NCI-H345 treated with DMSO at 0.1 percent for 48 hours (cell line): ENCODE measurements around the gene RAX2.
"Not testable (repeated sequence)": the region's sequence is repeated elsewhere in the genome, so short reads cannot be mapped to it uniquely, and the experiment has no call there.

Experiments
- DNase-seq: peaks from one replicate; lab custom pipeline; 2025; ENCODE audit not compliant: unreplicated experiment; lab: John Stamatoyannopoulos, UW

The RAX2 gene

DNA sequence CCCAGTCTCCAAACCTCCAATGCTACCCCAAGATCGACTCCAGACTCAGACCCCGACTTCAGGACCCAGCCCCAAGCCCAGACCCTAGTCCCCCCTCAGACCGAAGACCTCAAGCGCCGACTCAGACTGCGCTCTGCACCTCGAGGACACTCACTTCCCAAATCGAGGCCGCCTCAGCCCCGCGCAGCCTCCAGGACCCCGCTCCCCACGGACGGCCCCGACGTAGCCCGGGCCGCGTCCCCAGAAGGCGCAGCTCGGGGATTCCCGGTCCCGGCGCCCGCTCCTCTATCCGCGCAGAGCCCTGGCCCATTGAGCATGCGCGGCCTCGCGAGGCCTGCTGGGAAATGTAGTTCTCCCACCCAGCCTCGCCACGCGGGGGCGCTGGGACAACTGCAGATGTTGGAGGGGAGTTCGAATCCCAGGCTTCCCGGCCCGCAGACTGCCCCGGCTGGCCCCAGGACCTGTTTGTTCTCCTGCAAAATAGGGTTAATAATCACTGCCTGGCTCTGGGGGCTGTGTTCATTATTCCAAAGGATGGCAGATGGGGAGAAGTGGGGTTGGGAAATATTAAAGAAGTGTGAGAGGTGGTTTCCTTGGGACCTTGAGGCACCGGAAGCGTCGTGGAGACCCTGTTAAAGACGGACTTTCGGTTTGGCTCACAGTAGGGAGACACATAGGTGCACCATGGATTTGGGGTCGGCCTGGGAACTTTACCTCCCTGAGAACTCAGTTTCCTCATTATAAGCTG lies 10.5 kb downstream of the RAX2 start, which contains the start of gene APBA3:
TSS of gene APBA3 (minus strand) at position 311 of the 748 bp plus-strand sequence. CDS start 1,428 bp downstream, outside the sequence.
- peak; percentile 94 for DNase-seq

DNA sequence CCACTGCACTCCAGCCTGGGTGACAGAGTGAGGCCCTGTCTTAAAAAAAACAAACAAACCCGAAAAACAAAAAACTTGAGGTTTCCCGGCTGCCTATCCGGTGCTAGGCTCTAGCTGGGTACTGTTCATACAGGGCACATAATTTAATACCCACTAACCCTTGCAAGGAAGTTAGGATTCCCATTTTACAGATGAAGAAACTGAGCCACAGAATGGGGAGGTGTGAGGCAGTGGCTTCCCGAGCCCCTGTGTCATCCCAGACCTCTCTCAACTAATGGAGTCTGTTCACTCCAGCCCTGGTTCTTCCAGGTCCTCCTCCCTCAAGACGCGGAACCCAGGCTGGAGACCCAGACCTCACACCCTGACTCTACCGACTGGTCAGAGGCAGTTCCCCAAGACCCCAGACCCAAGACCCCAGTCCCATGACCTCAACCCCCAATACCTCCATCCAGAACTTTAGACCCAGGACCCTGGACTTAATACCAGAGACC lies 11.1 kb downstream of the RAX2 start:
- no peak for DNase-seq

DNA sequence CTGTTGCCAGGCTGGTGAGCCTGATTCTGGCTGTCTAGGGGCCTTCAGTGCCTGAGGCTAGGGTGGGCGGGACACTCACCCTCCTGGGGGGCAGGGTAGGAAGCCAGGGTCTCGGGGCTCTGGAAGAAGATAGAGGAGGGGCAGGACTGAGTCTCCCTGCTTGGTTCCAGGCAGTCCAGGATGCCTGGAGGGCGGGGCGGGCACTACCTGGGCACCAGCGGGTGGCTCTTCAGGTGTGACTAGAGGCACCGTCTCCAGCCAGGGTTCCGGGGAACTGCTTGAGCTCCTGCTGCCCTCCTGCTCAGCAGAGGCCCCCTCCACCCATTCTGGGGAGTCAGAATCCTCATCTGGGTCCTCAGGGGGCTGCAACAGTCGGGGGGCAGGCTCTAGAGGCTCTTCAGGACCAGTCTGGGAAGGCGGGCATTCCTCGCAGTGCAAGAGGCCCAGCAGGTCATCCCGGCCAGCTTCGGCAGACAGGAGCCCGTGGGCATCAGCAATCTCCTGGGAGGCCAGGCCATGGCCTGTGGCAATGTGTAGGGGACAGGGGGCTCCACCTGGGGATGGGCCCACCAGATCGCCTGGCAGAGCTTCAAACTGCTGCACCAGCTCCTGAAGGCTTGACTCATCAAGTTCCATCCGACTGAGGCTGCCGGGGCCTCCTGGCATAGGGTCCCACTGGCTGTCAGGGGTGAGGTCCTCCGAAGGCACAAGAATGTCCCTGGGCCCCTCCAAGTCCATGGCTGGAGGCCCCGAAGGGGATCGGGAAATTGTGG lies 12.4 kb downstream of the RAX2 start:
- no peak for DNase-seq

DNA sequence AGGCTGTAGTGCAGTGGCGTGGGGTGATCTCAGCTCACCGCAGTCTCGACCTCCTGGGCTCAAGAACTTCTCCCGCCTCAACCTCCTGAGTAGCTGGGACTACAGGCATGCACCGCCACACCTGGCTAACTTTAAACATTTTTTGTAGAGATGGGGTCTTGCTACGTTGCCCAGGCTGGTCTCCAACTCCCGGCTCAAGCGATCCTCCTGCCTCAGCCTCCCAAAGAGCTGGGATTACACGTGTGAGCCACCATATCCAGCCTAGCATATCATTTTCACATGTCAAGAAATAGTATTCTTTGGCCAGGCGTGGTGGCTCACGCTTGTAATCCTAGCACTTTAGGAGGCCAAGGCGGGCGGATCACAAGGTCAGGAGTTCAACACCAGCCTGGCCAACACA lies 13.7 kb downstream of the RAX2 start:
- not testable (repeated sequence) for DNase-seq

DNA sequence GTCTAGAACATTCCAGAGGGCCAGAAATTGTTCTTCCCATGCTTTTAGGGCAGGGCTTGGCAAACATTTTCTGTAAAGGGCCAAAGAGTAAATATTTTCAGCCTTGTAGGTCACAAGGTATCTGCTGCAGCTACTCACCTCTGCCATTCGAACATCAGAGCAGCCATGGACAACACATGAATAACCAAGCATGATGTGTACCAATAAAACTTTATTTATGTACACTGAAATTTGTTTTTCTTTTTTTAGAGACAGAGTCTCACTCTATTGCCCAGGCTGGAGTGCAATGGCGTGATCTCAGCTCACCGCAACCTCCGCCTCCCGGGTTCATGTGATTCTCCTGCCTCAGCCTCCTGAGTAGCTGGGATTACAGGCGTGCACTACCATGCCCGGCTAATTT lies 14.3 kb downstream of the RAX2 start:
- not testable (repeated sequence) for DNase-seq

DNA sequence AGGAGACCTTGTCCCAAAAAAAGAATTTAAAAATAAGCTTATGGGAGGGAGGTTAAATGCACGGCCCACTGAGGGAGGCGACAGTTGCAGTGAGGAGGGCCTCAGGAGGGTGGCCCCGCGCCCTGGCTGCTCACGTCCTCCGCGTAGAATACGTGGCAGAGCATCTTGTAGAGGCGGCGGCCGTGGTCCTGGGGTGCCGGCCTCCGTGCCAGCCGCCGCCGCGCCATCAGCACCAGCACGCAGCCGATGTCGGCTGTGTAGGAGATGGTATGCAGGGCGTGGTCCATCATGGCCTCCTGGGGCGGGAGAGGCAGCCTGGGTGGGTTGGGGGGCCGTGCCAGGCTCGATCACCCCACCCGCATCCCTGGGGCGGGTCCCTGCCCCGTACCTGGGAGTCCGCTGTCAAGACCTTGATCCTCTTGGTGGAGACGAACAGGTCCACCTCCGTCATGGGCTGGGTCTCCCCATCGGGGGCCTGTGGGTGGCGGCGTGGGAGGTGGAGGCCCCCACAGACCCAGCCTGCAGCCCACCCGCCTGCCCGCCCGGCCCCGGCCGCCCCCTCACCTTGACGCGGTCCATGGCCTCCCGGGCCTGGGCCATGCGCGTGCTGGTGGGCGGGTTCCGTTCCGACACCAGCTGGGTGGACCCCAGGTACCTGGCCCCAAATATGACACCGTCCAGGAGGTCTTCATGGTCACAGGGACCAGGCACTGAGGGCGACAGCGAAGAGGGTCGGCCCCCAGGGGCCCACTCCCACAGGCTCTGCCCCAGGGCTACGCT lies 18.2 kb downstream of the RAX2 start:
- DNase-seq, result no peak

DNA sequence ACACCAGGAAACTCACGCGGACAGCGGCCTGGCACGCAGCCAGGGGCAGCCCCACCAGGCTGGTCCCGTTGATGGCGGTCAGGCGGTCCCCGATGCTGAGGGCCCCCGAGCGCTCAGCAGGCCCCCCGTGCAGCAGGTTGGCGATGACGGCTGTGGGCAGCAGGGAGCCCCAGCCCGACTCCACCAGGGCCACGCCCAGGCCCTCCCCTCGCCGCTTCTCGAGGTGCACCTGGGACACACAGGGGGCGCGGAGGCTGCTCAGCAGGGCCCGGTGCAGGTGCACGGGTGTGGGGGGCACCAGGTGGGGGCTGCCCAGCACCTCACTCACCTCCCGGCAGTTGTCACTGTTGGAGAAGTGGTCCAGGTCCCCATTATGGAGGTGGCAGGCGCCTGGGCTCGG lies 19.5 kb downstream of the RAX2 start:
- DNase-seq, result no peak

DNA sequence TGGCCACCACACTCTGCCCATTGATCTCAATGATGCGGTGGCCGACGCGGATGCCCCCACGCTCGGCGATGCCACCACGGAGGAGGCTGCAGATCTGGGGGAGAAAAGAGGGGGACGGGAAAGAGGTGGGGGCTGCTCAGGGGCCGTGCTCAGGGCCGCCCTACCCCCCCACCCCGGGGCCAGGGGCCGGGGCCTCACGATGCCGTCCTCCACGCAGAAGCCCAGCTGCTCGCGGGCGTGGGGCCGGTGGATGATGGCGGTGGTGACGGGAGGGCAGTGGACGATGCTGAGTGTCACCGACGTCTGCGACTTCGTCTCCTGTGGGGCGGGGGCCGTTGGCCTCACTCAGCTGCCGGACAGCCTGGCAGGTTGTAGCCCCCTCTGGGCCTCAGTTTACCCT lies 20.8 kb downstream of the RAX2 start:
- no peak for DNase-seq

DNA sequence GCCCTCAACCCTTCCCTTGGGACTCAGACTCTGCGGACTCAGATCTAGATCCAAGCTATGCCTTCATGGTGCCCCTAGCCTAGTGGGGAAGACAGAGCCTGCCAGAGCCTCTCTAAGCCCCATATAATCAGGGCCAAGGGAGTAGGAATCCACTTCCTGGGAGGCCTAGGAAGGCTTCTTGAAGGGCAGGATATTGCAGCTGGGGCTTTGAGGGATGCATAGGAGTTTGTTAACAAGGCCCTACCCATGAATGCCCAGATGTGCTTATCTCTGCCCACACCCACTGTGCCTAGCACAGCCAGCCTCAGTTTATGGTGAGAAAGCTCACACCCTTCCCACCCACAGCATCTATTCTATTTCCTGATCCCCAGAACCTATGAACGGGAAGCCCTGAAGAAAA lies 21.8 kb downstream of the RAX2 start:
- no peak for DNase-seq

DNA sequence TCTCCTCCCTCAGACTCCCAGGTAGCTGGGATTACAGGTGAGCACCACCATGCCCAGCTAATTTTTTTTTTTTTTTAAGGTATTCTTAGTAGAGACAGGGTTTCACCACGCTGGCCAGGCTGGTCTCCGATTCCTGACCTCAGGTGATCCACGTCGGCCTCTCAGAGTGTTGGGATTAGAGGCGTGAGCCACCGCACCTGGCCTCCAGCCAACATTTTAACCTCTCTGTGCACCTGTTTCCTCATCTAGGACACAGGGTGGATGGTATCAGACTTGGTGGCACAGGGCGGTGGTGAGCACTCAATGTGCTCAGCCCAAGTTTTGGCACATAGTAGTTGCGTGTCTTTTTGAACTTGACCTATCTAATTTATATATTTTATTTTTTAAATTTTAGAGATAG lies 23.1 kb downstream of the RAX2 start:
- no peak for DNase-seq

DNA sequence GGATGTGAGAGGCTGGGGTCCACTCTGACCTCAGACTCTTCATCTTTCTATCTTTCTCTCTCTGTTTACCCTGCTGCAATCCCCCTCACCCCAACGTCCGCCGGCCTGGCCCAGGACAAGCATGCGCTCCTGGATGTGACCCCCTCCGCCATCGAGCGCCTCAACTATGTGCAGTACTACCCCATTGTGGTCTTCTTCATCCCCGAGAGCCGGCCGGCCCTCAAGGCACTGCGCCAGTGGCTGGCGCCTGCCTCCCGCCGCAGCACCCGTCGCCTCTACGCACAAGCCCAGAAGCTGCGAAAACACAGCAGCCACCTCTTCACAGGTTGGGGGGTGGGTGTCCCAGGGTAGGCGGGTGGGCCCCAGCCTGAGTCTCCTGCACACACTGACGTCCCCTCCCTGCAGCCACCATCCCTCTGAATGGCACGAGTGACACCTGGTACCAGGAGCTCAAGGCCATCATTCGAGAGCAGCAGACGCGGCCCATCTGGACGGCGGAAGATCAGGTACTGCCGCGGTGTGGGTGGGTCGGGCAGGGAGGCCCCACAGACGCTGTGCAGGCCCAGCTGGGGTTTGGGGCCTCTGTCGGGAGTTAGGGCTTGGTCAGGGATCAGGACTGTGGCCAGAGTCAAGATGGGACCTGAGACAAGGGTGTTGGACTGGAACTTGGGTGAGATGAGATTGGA lies 25.5 kb downstream of the RAX2 start:
- no peak for DNase-seq

DNA sequence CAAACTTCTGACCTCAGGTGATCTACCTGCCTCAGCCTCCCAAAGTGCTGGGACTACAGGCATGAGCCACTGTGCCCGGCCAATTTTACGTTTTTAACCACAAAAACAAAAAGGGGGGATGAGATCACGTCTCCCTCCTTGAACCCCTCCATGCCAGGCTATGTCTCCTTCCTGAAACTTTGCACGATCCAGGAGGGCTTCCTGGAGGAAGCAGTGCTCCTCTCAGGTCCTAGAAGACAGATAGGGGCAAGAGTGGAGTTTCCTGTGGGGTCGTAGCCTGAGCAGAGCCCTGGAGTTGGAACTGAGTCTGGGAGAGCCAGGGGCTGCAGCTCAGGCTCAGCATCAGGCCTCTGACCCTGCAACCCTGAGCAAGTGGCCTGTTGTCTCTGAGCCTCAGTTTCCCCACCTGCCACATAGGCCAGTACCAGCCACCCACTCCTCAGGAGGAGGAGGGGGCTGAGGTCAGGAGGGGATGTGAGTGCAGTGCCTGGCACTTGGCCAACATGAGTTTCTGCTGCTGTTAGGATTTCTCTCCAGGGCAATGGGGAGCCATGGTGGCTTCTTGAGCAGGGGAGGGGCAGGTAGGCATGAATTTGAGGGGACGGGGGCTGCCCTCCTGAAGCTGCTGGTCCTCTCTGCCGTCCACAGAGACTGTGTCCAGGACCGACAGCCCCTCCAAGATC lies 26.5 kb downstream of the RAX2 start:
- DNase-seq, result no peak

DNA sequence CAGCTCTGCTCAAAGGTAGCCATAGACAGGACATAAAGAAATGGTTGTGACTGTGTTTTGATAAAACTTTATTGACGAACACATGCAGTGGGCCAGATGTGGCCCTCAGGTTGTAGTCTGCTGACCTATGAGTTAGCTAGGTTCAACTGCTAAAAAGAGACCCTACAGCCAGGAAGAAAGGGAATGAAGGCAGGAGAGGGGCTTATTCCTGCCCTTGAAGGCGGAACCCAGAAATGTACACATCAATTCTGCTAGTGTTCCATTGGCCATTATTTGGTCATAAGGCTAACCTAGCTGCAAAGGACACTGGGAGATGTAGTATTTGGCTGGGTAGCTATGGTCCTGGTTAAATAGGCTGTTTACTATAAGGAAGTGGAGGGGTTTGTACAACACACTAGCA lies 28.5 kb downstream of the RAX2 start:
- DNase-seq, result no peak

DNA sequence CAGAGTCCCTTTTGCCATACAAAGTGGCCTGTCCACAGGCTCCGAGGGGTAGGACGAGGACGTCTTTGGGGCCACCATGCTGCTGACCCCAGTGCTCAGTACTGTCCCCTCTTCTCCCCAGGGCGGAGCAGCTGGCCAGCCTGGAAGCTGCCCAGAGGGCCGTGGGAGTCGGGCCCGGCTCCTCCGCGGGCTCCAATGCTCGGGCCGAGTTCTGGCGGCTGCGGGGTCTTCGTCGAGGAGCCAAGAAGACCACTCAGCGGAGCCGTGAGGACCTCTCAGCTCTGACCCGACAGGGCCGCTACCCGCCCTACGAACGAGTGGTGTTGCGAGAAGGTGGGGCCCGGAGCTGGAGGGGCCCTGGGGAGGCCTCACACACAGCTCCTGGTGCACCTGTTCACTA lies 31.6 kb downstream of the RAX2 start:
- no peak for DNase-seq

DNA sequence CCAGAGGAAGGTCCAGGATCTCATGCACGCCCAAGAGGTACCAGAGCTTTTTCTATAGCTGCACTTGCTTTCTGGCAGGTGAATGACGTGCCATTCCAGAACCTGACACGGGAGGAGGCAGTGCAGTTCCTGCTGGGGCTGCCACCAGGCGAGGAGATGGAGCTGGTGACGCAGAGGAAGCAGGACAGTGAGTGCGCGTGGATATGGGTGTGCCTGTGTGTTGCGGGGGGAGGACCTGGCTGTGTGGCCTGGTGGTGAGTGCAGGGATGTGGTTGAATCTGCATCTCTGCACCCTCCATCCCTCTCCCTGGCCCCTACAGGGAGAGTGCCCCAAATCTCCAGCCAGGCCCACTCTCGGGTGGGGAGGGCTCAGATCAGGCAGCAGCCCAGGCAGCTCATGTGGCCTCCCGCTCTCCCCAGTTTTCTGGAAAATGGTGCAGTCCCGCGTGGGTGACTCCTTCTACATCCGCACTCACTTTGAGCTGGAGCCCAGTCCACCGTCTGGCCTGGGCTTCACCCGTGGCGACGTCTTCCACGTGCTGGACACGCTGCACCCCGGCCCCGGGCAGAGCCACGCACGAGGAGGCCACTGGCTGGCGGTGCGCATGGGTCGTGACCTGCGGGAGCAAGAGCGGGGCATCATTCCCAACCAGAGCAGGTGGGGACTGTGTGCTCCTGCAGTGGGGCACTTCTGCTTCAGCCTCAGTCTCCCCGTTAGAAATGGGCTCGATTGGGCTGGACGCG lies 33.4 kb downstream of the RAX2 start:
- no peak for DNase-seq

DNA sequence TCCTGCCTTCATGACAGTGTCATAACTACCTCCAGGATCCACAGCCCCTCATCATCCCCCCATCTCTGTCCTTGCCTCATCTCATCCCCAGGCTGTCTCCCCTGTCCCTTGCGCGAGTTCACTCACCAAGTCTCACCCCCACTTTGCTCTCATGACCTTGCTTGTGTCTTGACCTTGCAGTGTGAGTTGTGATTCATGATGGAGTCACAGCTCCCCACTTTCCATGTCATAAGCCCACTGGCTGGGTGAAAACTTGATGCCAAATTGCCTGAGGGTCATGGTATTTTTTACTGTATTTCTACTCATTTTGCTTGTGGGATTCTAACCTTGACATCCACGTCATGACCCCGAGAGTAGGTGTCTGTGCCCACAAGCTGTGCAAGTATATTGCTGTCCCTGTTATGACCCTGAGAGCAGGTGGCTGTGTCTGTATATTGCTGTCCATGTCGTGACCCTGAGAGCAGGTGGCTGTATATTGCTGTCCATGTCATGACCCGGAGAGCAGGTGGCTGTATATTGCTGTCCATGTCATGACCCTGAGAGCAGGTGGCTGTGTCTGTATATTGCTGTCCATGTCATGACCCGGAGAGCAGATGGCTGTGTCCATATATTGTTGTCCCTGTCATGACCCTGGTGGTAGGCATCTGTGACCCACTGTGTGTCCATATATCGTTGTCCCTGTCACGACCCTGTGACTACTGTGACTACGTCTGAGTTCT lies 34.4 kb downstream of the RAX2 start:
- DNase-seq, result no peak

DNA sequence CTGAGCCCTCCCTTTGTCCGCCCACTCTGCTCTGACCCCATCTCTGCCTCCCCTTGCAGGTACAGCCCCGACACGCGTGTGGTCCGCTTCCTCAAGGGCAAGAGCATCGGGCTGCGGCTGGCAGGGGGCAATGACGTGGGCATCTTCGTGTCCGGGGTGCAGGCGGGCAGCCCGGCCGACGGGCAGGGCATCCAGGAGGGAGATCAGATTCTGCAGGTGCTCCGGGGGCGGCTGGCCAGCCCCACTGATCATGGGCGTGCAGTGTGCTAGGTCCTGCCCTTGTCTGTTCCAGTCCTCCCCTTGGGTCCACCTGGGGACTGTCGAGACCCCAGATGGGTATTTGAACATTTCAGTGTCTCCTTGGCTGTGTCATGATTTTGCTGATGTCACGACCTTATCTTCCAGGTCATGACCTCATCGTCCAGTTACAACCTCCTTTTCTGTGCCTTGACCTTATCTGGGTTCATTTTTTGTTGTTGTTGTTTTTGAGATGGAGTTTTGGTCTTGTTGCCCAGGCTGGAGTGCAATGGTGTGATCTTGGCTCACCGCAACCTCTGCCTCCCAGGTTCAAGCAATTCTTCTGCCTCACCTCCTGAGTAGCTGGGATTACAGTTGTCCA lies 35.8 kb downstream of the RAX2 start:
- no peak for DNase-seq

DNA sequence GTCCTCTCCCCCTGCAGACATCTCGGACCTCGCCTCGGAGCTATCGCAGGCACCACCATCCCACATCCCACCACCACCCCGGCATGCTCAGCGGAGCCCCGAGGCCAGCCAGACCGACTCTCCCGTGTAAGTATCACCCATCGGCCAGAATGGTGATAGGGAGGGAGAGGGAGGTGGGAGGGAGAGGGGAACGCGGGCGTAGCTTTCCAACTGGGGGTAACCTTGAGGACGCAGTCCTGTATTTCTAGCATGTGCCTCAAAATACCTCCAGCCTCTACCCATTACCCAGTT lies 37.8 kb downstream of the RAX2 start:
- DNase-seq, result no peak
